ENCODE results near the gene PPP1R12B.
"Not testable (repeated sequence)": the region's sequence is repeated elsewhere in the genome, so short reads cannot be mapped to it uniquely, and the experiment has no call there.

PPP1R12B gene

GRCh38 chr1:202638701-202639305 is 290.3 kb downstream of the PPP1R12B start:
- not testable (repeated sequence) for FAIRE-seq

- no peak for FAIRE-seq
Observed at GRCh38 chr1:202639500-202639899, 291.0 kb downstream of the PPP1R12B start.

- FAIRE-seq, result no peak
Observed at GRCh38 chr1:202642212-202642611, 293.7 kb downstream of the PPP1R12B start.

All from A204.1 (cell line).